GM18519 (cell line): ENCODE measurements around the gene GJA3.
"Not testable (repeated sequence)": the region's sequence is repeated elsewhere in the genome, so short reads cannot be mapped to it uniquely, and the experiment has no call there.

ENCODE experiments used
- ATAC-seq: cut with Tn5 transposase; IDR thresholded peaks from one replicate; pipeline ENCODE4 v1.9.1; 2021; ENCODE audit warnings: mild to moderate bottlenecking, moderate library complexity; ENCODE audit not compliant: unreplicated experiment, low FRiP score

GJA3 gene

DNA sequence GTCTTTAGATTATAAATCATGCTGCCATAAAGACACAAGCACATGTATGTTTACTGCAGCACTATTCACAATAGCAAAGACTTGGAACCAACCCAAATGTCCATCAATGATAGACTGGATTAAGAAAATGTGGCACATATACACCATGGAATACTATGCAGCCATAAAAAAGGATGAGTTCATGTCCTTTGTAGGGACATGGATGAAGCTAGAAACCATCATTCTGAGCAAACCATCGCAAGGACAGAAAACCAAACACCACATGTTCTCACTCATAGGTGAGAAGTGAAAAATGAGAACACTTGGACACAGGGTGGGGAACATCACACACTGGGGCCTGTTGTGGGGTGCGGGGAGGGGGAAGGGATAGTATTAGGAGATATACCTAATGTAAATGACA lies 7.6 kb downstream of the GJA3 start:
- not testable (repeated sequence) for ATAC-seq

DNA sequence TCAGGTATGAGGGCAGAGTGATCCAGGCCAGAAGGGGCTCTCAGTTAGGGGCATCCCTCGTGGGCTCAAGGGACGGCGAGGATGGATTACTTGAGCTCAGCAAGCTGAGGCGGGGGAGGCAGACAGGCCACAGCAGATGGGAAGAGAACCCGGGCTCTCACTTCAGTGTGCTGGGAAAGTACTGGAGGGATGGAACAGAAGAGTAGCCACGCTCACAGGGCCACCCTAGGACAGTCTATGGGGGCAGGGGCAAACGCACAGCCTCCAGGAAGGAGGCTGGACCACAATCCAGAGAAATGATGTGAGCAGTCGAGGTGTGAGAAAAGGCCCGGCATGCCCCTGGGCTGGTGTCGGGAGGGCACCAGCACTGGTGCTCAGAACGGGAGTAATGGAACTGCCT lies 9.2 kb downstream of the GJA3 start:
- no peak for ATAC-seq

DNA sequence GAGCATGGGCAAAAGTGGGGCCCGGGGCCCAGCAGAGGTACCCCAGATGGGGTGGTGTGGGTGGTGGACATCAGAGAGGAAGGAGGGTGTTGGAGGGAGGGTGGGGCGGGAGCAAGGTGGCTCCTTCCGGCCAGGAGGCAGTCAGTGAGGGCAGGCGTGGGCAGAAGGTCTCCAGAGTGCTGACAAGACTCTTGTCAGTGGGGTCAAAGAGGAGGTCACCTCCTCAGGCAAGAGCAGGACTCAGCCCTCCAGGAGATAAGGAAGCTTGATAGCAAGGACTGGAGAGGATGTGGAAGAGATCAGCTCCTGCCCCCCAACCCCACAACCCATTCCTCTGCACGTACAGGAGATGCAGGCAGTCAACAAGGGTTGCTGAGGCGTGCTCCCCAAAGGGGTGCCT lies 9.8 kb downstream of the GJA3 start:
- ATAC-seq, result no peak

DNA sequence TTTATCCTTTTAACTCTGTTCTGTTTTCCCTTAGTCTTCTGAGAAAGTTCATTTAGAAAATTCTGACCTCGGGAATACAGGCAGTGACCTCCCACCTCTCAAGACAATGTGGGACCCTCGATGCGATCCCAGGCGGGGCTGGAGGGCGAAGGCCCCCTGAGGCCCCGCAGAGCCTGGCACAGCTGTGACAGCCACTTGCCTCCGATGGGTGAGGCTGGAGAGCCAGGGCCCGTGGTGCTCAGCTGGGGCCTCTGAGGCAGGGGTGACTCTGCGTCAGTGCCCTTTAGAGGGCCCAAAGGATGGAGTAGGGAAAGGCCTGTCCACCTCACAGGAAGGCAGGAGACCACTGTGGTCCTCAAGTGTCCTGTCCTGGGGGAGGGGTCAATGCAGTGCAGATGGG lies 10.3 kb downstream of the GJA3 start:
- no peak for ATAC-seq

DNA sequence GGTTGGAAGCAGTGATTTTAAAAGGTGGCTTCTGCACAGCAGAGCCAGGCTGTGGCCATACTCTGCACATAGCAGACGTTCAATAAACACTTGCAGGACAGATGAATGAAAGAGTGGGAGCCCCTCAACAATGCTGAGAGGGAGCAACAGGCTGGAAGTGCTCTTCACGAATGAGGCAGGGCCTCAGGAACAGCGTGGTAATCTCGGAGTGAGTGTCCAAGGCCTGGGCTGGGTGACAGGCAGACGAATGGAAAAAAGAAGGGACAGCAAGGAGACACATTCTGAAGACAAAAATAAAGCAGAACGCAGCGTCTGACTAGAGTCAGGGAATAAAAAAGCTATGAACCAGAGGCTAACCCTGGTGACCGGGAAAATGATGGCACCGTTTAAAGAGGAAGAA lies 11.1 kb downstream of the GJA3 start:
- ATAC-seq, result no peak

DNA sequence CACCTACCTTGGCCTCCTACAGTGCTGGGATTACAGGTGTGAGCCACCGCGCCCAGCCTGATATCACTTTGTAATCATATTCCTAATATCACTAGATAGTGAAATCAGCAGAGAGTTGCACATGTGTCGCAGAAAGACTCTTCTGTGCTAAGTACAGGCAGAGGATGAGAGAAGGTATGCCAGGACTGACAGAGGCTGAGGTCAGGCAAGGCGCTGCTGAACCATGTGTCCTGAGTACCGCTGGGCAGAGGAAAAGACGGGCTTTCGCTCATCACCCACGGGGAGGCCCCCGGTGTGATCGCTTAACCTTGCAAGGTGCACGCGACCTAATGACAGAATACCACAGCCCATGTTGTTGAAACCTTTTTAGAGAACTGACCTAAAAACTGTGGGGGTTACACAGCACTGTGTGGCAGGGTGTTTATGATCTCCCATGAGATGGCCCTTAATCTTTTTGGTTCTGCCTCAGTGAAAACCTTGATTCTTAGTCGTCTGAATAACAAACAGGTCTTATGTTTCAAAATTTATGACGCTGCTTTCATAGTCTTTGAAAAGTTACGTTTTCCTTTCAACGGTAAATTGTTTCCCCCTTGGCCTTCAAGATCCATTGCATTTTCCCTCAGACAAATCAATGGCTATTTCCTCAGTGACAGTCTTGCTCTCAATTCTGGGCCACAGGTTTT lies 12.2 kb downstream of the GJA3 start:
- ATAC-seq, result no peak

DNA sequence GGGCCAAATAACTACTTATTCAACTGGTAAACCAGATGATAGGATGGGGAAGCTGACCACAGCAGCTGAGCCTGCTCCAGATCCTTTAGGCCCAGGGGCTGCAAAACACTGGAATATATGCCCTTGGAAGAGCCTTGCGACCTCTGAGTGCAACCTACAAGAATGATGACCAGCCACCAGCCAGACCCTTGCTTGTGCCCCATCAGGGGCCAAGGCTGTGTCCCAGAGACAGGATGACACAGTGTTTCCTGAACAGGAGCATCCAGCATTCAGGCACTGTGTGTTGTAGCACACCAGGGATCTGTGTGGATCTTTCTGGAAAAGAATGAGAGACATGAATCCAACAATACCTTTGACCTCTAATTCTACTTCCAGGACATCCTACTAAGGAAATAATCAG lies 14.5 kb downstream of the GJA3 start:
- no peak for ATAC-seq

DNA sequence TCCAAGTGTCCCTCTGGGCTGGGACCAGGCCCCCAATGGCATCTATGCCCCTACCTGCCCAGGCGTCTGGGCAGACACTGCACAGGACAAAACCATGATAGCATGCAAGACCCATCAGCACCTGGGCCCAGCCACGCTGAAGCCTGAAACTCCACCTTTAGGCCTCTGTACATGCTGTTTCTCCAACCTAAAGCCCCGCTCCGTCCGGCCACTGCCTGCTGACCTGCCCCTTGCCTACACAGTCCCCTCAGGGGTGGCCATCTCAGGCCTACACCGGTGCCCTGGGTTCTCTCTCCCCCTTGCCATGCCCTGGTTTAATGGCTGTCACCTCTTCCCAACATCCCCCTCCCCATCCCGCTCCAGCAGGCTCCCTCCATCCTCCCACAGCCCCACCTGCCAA lies 15.3 kb downstream of the GJA3 start:
- no peak for ATAC-seq

DNA sequence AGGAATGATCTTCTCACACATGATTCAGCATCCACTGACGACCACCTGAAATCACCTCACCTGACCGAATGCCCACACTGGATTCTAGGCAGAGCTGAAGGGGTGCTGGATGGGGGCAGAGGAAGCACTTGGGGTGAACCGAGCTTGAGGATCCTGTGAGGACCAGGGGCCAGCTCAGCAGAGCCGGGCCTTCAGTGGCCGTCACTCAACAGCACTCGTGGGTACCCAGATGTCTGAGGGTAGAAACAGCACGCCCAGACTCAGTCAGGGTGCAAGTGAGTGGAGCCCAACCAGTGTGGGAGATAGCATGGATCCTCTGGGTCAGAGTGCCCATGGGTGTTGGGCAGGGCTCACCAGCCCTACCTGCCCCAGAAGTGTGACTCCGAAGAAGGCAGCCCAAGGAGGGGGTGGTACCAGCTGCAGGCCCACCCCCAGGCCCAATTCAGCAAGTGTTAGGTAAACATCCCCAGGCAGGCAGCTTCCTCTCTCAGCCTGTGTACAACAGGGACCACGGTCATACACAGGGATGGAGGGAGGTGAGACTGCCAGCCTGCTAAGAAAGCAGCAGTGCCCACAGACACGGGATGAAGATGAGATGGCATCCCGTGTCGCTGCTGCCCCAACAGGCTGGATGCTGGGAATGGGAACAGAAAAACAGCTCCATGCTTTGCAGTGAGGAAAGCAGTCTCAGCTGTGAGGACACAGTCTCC lies 16.6 kb downstream of the GJA3 start:
- ATAC-seq, result no peak

DNA sequence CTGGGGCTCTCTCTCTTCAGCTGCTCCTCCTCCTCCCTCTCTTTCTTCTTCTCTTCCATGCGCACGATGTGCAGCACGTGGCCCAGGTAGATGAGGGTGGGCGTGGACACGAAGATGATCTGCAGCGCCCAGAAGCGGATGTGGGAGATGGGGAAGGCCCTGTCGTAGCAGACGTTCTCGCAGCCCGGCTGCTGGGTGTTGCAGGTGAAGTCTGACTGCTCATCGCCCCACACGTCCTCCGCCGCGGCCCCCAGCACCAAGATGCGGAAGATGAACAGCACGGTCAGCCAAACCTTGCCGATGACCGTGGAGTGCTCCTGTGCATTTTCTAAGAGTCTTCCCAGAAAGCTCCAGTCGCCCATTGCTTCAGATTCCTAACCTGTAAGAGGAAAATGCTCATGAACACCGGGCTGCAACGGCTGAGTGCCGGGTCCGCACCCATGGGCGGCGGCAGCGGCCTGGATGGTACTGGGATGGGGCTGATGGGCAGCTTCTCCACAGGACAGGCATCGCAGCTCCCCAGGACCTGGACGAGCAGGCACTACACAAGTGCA lies 17.8 kb downstream of the GJA3 start:
- ATAC-seq, result no peak

DNA sequence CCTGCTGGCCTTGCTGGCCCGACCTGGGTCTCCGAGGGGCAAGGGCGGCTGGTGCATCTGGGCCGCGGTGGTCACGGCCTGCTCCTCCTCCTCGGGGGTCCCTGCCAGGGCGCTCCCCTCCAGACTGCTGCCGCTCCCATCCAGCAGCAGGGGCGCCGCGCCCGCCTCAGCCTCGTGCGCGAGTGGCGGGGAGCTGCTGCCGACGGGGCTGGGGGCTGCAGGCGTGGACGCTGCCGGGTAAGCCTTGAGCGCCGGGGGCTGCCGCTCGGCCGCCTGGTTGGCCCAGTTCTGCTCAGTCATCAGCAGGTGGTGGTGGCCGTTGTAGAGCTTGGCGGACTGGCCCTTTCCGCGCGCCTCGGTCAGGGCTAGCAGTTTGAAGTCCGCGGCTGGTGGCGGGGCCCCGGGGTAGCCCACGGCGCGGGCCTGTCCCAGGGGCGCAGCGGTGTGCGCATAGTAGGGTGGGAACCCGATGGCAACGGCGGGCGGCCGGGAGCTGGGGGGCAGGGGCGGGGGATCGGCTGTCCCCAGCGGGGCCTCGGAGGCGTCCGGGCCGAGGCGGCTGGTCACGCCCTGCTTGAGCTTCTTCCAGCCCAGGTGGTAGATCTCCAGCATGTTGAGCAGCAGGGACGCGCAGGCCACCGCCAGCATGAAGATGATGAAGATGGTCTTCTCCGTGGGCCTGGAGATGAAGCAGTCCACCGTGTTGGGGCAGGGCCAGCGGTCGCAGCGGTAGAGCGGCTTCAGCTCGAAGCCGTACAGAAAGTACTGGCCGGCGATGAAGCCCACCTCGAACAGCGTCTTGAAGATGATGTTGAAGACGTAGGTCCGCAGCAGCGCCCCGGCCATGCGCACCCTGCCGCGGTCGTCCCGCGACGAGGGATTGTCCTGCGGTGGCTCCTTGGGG lies 18.6 kb downstream of the GJA3 start:
- no peak for ATAC-seq

DNA sequence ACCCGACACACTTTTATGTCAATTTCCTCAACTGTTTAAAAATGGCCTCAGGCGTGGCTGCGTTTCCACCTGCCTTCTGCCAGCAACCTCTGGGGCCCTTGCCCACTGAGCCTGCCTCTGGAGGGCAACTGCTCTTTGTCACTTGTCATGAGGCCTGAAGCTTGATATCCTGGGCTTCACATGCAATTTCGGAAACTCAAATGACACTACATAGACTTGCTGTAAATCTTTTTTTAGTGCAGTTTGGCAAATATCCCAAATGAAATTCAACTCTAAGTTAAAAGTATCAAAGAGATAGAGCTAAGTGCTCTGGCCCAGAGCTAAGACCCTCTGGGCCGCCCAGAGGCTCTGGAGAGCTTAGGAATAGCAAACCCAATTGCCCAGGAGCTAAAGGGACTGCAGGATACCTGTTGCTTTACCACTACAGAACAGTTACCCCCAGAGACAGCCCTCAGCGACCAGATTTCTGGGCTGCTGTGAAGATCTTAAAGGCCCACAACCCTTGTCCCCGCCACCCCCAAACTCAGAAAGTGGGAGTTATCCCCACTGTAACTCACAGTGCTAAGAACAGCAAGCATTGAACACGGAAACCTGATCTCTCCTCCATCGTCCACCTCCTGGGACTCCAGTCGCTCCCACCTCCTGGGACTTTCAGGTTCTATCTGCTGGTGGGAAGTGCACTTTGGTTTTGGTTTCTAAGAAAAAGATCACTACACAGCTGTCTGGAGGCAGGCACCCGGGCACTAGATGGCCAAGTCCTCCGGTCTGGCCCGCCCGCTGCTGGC lies 19.4 kb downstream of the GJA3 start:
- ATAC-seq, result no peak

DNA sequence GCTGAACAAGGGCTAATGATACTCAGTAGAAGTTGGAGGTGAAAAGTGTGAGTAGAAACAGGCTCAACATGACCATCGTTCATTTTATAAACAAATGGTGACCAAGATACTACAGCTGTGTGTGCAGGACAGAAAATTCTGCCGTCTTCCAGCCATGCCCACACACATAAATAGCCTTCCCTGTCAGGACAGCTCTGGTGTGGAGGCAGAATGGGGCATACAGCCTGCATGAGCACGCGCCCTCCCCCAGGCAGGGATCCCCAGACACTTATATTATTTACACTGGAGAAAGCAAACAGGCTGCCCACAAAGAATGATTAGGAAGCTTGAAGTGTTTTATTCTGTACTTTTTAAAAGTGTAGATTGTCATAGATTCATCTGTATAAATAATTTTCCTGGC lies 20.4 kb downstream of the GJA3 start:
- no peak for ATAC-seq

DNA sequence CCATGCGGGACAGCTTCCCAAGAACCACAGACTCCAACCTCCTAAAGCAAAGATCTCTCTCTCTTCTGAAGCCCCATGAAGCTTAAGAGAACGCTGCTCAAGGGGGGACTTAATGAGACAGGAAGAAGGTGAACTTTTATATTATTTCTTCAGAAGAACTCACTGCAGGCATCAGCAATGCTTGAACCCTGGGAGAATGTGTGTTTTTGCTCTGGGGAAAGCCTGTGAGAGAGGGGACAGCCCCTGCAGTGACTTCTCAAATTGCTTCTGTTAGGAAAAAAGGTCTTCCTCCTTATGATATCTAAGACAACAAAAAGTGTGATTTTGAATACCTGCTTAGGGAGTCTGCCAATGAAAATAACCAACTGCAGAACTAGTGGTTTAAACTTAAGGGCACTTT lies 23.0 kb downstream of the GJA3 start:
- no peak for ATAC-seq

DNA sequence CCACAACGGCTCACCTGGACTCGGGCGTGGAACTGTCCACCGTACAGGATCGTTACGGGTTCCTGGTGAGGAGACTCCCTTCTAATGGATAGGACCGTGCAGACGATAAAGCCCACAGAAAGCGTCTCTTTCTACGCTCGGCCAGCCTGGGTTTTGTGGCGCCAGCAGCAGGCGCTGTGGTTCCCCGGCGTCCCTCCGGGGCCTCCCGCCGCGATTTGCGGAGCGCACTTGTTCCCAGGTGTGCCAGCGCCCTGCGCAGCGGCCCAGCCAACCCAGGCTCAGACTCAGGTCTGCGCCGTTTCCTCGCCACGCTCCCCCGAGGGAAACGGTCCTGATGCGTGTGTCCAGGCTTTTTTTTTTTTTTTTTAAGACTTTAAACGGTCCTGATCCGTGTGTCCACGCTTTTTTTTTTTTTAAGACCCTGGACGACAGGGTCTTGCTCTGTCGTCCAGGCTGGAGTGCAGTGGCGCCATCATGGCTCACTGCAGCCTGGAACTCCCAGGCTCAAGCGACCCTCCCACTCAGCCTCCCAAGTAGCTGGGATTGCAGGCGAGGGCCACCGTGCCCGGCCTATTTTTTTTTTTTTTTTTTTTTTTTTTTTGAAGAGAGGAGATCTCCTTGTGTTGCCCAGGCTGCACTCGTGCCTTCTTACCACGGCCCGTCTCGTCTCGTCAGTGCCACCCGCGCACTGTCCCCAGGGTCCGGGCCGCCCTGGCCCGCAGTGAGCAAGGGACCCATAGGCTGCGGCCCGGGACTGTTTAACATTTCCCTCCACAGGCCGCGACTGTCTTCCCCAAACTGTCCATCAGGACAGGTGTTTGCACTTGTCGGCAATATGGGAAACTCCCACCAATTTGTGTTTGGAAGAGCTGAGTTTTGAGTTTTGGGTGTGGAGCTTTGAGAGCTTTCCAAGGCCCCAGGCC lies 23.8 kb downstream of the GJA3 start:
- ATAC-seq, result no peak

DNA sequence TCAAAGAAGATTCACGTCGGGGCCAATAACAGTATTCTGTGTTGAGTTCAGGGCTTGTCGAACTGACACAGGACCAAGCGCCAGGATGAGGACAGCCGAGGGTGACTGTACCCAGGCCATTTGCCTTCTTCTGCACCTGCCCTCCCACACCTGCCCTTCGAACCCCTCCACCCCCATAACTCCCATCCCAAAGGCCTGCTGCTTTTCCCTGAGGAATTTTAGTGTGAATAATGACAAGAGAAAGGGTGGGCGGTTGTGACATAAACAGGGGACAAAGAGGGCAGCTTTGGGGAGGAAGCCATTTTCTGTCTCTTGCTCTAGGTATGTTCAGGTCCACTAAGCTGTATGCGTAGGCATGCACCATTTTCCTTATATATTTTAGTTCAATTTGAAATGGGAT lies 26.1 kb downstream of the GJA3 start:
- no peak for ATAC-seq

DNA sequence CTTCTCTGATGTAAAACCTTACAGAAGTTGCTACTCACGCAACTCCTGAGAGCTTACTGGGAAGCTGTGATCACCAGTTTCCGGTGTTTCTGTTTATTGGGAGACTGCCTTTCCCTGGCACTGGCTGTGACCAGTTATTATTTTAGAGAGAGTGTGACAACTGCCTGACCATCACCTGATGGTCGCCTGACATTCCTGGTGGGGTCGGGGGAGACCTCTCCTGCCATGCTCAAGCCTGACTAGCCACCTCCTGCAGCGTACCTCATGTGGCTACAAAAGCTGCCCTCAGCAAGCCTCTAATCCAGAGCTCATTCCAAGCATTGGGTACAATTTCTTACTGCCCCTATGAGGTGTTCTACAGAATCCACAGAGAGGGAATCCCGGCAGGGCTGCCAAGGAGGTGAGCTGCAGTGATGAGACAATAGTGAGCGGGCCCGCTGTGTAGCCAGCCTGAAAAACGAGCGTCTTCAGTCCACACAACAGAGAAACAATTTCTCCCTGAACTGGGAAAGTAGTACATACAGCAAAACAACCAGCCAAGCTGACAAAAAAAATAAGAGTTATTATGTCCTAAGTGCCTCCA lies 28.7 kb downstream of the GJA3 start:
- no peak for ATAC-seq

DNA sequence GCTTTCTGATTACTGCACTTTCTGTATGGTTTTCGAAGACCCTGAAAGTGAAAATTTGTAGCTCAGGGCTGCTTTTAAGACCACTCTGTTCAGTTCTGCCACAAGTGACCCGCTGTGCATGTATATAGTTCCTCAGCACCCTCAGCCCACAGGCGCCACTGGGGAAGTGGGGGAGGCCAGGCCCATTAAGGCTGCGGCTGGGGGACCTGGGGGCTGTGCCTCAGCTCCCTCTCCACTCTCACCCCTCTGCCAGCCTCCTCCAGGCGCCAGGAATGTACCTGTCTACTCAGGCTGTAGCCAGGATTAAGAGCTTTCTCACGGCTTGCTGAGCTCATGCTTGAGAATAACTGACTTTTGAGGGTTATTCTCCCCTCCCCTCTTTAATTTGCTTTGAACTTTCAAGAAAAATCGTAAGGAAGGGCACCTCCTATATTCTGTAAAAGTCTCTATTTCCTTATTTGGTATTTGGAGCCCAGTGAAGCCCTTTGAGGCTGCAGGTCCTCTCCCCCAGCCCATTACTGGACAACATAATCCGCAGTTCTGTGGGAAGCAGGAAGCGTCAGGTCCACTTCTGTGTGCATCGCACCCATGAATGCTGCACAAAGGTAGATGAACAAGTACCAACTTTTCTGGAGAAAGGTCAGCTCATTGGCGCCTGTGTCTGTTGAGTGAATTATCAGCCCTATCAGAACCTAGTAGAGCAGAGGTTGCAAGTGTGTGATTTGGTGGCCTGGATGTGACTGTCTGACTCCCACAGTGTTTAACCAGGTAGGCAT lies 29.6 kb downstream of the GJA3 start:
- ATAC-seq, result no peak
